ENCODE measurements around the gene PRDM11.

PRDM11 gene

DNA sequence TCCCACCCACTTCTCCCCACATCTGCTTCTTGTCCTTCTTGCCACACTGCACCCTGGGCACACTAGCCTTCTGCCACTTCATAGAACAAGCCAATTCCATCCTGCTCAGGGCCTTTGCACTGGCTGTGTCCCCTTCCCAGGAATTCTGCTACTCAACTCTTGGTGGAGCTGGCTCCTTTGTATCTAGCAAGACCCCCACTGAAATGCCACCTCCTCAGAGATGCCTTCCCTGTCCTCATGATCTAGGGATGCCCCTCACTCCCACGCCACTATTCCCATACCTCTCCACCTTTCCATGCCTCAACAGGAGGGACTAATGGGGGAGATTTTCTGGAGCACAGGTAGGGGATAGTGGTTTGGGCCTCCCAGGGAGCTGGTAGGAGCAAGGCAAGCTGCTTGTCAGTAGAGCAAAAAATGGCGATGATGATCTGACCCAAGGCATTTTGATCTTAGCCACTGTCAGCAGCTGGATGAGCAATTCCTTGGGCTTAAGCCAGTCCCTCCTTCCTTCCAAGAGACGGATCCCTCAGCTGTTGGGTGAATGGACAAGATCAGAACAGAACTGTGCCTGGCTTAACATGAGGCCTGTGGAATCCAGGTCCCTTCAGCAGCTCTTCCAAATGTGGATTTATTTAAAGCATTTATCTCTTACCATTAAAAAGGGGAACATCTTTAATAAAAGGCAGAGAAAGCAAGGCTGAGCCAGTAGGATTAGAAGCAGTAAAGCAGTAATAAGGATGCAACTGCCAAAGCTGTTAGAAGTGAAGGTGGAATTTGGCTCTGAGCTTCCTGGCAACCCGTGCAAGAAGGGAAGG is 4.0 kb upstream of the PRDM11 start:
- DNase-seq: no peak

DNA sequence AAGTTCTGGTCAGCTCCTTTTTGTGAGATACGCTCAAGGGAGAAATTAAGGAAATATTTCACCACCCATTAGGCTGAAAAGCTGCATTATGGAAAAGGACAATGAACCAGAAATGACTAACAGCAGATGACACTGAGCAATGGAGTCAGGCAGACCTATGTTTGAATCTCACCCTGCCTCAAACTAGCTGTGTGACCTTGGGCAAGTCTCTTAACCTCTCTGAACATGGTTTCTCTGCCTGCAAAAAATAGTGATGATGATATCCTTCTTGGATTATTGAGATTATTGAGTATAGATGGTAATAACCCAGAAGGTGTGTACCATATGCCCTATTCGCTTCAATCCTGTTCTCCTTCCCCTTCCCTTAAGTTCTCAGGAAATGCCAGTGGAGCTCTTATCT is 2.9 kb upstream of the PRDM11 start:
- DNase-seq: no peak

DNA sequence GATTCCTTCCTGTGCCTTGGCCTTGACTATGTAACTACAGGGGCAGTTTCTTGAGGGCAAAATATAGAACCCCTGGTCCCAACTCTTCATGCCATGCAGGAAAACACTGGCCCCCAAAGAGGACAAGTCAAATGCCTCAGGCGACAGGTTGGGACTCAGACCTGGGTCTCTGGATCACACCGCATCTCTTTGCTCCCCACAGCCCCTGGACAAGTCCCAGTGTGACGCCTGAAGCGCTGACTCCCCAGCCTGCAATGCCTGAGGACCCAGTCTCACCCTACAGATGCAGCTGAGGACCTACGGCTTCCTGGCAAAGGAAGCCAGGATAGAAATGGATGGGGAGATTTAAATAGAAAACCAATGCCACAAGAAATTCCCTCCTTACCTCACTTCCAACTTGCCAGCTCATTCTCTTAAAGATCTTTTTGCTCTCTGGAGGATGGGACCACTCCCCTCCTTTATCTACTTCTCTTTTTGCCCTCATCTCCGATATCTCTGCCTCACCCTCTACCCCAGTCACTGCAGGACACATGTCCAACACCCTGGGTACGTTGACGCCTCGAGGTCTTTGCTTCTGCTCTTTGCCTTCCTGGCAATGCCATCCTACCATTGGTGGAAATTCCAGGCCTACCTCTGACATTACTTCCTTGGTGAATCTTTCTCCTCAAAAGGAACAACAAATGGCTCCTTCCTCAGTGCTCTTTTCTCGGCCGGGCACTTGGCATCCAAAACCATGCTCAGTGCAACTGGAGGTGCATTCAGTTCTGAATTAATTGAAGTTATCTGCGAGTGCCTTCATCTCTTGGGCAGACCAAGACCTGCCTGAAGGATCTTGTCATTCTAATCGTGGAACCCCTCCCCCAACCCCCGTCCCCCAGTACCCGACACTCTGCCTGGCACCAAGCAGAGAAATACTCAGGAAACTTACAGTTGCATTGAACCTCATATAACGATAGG is 2.0 kb upstream of the PRDM11 start:
- DNase-seq: no peak

DNA sequence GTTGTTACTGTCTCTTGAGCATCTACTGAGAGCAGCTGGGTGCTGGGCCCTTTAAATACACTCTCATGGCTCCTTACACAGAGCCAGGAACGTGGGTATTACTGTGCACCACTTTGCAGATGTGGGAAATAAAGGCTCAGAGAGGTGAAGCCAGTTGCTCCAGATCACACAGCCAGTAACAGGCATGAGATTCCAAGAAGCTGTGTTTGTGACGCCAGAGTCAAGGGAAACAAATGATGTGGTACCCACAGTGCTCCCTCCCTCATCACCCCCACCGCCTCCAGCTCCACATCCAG is 1.4 kb upstream of the PRDM11 start:
- DNase-seq: no peak

DNA sequence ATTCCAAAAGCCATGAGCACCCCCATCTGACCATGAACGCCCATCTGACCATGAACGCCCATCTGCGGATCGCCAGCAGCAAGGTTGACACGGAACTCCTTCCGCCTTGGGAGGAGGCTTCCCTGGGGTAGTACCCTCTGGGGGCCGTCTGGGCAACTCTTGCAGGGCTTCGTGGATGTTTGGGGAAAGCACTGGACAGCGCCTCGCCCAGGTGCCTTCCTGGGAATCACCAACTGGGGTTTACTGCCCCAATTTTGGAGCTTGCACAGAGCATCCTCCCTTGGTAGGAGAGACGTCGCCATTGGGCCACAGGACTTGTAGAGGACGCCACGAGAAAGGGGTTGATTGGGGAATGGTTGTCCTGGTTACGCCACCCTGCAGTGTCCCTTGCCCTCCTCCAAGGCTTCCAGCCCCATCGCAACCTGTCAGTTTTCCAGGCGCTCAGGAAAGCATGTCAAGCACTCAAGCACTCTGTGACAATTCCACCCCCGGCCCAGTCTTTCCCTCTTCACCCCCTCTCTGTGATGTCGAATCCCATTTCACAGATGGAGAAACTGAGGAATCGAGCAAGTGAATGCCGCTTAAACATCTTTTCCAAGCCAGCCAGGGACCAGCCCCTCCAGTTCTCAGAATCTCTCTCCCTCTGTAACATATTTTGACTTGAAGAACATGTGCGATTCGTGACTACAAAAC is 914 bp upstream of the PRDM11 start:
- peak in 1 of 2 experiments; percentile 68 for DNase-seq

DNA sequence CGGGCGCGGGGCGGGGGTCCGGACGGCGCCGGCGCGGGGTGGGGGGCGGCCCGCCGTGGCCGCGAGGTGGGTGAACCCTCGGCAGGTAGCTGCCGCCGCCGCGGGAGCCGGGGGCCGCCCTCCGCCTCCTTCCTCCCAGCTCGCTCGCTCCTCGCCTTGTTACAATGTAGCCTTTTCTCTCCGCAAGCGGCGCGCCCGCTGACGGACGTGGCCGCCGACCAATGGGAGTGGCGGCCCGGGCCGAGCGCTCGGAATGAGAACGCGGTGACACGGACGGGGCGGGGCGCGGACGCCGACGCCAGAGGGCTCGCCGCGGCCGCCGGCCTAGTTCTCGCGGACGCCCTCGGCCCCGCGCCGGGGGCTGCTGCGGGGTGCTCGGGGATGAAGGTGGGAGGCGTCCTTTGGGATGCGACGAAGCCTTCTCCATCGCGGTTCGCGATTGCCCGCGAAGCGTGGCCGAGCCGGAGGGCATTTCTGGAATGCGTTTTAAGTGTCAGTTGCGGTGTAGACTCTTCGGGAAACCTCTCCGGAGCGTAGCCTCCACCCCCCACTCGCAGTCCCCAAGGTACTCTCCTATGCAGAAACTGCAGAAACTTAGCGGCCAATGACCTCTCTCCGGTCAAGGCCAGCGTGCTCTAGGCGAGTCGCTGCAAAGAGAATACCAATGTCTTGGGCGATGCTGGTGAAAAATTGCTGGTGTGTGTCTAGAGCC is 734 bp downstream of the PRDM11 start:
- peak; percentile 38 to 73 for DNase-seq

DNA sequence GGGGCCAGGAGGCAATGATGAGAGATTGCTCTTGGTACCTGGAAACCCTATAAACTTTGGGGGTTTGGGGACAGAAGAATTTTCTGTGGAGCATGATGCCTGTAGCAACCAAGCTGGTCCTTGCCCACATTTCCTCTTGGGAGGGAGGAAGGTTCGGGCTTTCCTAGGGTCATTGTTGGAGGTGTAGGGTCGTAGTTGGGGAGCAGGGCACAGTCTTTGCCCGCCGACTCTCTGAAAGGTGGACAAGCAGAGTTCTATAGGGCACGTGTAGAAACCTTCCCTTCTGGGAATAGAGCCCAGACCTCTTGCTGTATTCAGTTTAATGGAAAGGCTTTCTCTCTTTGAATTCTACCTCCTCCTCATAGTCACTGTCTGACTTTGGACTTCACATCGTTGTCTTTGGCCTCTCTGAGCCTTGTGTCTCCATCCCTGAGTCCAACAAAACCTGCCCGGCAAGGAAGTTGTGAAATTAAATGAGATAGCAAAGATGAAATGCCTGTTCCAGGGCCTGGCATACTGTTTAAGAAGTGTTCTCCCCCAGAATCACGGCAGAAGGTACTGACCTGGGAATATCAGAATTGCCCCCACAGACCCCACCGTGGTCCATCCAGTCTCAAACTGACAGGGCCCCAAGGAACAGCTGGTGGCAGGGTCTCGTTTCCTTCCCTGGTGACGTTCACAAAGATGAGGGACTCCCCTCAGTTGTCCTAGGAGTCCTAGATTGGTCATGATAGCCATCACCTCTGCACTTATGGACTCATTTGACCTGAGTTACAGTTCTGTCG is 1.6 kb downstream of the PRDM11 start:
- no peak for DNase-seq

DNA sequence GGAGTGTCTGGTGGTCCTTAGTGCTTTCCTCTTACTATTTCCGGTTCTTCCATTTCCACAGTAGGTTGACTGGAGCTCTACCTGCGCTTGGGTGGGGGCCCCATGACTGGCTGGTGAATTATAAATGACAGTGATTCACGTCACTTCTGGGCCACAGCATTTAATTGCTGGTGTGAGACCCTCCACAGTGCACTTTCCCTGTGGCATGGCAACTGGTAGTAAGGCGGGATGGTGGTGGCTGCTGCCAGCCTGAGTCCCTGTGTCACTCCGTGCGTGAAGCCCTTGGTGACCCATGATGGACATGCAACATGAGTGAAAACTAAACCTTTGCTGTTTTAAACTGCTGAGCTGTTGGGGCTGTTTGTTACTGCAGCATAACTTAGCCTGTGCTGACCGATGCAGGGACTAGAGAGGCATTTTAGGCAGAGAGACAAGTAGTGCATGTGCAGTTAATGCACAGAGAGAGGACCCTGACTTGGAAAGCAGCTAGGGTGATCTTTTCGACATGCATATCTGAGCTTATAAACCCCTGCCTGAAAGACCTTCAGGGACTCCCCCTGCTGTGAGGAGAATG is 3.1 kb downstream of the PRDM11 start:
- no peak for DNase-seq

DNA sequence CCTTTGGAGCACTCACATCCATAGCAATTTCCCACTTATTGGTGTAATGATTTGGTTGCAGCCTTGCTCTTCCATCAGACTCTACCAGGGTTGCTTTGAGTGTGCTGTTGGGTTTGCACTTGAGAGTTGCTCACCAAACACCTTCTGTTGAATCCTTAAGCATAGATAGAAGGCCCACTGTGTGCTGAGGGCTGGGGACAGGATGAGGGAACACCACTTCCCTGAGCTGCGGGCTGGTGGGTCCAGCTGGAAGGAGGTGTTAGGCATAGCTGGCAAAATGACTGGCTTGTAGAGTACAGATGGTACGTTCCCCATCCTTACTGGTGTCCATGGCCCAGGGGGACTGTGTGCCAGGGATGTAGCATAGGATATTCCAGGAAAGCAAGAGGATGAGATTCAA is 3.9 kb downstream of the PRDM11 start:
- no peak for DNase-seq

DNA sequence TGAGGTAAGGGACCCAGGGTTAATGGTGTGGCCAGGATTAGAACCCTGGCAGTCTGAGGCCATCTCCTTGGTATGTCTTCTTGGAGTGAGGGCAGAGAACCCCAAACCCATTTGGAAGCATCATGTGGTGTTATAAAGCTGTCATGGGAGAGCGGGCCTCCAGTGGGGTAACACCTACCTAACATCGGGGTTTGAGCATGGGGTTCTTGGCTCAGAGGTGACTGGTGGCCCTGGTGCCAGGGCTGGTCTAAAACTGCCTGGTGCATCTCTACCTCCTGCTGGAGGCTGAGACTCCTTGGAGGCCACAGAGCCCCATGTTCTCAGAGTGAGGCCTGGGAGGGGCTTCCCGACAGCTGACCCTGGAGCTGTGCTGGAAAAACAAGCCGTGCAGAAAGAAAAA is 4.5 kb downstream of the PRDM11 start:
- no peak for DNase-seq

DNA sequence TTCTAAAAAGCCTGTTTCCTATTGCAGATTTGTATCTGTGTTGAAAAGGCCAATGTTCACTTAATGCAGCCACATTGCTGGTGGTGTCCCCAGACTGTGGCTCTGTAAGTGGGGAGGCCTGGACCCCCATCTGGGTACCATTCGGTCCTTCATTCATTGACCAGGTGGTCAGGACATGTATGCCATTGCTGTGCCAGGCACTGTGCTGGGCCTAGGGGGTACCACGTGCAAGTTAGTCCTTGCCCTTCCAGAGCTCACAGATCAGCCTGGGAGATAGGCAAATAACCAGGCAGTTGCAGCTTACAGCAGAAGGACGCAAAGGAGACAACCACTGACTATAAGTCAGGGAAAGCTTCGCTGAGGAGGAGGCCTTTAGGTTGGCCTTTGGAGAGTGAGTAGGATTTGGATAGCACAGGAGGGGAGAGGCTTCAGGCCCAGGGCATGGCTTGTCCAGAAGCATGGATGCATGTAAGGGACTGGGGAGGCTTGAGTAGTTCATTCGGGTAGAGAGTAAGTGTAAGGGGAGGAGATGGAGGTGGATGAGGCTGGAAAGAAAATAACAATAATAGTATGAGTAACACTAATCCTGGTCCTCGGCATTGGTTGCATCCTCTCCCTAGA is 5.0 kb downstream of the PRDM11 start:
- no peak for DNase-seq

DNA sequence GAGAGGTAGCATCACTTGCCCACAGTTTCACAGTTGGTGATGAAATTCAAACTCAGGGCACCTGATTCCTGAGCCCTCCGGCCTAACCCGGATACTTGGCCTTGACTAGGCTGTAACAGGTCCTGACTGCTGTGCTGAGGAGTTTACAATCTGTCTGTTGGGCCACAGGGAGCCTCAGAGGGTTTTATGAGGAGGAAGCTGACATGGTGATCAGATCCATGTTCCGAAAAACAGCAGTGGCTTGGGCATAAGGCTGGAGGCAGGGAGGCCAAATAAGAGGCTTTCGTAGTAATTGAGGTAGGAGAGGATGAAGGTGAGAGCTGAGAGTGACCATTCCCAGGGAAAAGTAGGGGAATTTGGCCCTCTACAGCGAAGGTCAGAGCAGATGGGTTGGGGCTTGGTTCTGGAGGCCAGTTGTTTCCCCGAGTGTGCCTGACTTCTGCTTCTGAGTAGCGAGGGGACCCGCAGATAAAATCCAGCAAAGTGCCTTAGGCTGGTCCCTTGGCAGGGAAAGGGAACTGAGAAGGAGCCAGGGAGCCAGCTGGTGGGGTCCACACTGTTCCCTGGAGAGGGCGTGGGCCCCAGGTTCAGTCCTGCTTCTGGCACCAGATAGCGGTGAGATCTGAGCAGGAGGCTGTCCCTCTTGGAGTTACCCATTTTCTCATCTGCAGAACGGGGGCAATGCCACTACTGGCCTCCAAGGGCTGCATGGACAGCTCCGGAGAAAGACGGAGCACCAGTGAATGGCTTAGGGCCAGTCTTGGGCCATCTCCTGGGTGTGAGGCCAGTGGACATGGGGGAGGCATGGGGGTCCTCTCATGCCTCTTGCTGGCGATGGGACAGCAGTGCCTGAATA is 6.5 kb downstream of the PRDM11 start:
- no peak for DNase-seq

DNA sequence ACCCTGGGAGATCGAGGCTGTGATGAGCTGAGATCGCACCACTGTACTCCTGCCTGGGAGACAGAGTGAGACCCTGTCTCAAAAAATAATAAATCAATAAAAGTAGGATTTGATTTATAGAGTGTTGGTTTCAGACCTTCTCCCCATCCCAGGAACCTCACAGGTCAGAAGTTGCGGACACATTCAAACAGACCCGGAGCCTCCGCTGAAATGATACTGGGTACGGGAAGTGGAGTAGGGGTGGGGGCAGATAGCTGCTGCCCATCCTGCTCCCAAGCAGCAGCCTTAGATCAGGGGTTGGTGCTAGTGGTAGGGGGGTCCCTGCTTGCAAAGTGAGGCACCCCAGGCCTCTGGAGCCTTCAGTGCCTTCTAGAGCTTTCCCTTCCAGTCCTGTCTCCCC is 7.8 kb downstream of the PRDM11 start:
- DNase-seq: no peak

DNA sequence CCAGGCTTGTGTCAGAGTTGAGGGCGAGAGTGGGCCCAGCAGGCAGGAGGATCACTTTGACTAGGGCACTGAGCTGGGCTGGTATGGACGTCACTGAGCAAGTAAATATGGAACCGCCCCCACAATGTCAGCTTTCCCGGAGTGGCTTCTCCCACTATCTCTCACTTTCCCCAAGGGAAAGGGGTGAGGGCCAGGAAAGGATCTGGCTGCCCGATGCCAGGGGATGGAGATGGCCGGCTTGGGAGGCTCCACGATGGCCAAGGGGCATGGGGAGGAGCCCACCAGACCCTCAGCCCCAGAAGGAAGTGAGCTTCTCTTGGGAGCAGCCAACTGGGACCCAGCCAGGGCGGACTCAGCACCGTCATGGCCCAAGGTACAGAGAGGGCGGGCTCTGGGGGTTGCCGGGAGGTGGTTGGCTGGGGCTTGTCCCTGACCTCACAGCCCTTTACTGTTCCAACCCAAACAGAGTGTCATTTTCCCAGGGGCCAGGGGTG is 8.7 kb downstream of the PRDM11 start:
- no peak for DNase-seq

DNA sequence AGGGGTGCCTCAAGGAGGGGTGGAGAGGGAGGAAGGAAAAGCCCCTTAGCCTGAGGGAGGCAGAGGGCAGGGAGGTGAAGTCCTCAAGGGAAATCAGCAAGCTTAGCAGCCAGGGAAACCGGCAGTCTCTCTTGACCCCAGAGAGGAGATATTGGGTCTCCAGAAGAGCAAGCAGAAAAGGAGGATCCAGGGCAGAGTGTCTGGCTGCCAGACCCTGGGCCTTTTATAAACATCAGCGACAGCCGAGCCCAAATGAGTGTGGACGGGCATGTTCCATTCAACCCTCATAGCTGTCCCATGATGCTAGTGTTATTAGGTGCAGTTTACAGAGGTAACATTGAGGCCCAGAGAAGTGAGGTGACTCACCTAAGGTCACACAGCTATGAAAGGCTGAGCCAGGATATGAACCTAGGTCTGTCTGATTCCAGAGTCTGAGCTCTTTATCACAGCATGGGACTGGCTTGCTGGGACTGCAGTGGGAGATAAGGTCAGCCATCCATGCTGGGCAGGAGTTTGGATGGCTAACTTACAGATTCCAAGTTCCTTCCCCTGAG is 9.3 kb downstream of the PRDM11 start:
- no peak for DNase-seq

DNA sequence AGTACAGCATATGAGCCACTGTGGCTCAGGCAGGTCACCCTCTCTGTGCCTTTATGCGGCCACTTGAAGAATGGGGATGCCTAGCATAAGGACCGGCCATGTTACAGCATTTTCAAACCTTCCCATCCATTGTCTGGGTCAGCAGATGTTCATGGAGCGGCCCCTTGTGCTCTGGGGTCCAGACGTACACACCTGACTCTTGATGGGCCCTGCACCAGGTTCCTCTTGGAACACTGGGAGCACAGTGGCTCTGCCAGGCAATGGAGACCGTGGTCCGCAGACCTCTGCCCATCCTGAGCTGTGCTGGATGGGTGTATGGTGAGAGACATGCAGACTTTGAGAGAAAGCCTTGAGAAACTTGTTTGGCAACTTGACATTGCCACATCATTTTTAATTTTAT is 9.8 kb downstream of the PRDM11 start:
- DNase-seq: no peak

DNA sequence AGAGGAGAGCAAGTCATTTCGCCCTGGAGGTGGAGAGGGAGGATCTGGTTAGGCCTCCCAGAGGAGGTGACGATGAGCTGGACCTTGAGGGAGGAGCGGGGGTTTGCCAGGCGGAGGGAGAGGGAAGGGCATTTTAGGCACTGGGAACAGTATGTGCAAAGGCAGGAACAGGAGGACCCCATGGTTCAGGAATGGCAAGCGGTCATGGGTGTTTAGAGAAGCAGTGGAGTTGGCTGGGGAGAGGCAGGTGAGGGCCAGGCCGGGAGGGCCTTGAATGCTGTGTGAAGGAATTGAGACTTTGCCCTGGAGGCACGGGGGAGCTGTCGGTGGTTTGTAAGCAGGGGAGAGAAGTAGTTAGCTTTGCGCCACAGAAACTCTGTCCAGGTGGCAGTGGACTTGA is 10.3 kb downstream of the PRDM11 start:
- no peak for DNase-seq

DNA sequence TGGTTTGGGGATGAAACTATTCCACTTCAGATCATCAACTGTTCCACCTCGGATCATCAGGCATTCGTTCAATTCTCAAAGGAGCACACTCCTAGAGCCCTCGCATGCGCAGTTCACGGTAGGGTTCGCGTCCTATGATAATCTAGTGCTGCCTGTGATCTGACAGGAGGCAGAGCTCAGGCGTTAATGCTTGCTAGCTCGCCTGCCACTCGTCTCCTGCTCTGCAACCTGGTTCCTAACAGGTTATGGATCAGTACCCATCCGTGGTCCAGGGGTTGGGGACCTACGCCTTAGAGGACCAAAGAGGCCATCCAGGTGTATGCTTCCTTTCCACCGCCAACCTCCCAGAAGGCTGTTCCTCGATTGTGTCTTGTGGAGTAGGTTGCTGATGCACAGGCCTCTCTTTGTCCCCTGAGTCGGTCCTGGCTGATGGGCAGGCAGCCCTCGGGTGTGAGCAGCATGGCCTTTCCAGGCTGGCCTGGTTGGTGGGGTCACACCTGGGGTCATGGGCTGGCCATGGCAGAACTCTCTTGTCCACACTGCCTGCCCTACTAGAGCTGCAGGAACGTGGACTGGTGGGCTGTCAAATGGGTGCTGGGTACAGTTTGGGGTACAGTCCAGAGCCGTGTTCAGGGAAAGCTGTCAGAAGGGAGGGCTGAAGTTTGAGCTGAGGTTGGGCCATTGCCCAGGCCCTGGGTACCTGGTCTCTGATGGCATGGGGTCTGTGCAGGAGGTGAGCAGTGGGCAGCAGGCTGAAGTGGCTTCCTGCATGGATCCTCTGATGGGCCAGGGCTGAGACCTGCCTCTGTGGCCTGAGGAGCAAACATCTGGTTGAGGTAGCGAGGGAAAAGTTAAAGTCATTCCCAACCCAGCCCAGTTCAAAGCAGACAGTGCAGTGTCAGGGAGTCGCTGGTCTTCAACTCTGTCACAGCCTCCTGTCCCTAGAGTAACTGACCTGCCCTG is 11.1 kb downstream of the PRDM11 start:
- no peak for DNase-seq
